Epithelial cell of prostate (primary cell): ENCODE results near the gene HDGF.

ENCODE experiments used
- DNase-seq: peaks from one replicate; pipeline ENCODE4 v3.0.0-alpha.2; 2011; ENCODE audit warnings: low read depth, low spot score
- H3K27ac ChIP-seq: fragments of 450-650 bp; 2 replicates; pipeline ENCODE4 v1.5.1; 2017; ENCODE audit warnings: mild to moderate bottlenecking

Gene HDGF

DNA sequence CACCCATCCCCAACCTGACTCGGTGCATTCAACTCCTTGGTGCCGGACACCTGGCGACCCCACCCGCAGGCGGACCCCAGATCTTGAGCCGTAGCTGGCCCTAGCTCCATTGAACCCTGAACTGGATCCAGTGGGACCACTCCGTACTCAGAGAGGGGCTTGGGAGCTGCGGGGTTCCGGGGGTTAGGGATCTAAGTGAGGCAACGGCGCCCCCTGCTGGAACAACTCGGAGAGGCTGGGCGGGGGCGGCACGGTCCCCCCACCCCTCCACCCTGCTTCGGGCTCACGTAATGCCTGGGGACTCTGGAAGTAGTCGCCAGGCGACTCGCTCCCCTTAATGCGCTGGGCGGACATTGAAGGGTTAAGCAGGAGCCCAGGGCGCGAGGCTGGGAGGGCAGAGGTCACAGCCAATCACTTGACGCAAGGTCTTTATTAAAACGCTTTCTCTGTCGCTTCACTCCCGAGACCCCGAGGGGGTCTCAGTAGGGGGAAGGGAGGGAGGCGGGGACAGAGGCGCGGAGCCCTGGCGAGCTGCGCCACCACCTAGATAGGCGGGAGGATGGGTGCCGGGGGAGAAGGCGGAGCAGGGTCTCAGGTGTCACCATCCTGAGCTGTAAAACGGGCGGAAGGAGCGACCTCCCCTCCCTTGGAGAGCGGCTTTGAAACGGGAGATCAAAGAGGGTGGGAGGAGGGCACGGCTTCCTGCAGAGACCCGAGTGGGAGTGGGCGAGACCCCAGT lies 45.4 kb downstream of the HDGF start:
- no peak for DNase-seq
- H3K27ac ChIP-seq: no peak overlapping the region

GRCh38 chr1:156705321-156705917 lies 46.1 kb downstream of the HDGF start, which contains the start of gene CRABP2:
Gene CRABP2 (minus strand): TSS chr1:156705583. CDS start chr1:156705446, 137 bp downstream.
- DNase-seq: no peak
- H3K27ac ChIP-seq: no peak within 1 kb of the TSS

GRCh38 chr1:156704930-156705320 lies 46.5 kb downstream of the HDGF start:
- DNase-seq: no peak
- no peak overlapping the region for H3K27ac ChIP-seq

- DNase-seq: no peak
- H3K27ac ChIP-seq: no peak overlapping the region
These were observed 47.2 kb downstream of the HDGF start for GRCh38 chr1:156704166-156704711.

DNA sequence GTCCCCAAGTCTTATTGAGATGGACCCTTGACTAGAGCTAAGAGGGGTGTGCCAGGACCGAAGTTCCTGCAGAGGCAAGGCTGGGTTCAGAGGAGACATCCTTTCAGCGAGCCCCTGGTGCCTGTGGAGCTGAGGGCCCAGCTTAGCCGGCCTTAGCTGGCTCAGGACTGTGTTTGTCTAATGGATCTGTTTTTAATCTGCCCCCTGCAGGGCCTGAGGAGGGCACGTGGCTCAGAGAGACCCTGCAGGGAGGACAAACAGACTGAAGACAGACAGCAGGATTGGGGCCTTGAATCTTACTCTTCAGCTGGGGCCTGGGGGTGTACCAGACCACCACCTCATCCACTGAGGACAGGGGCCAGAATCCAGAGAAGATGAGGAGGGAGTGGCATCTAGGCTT lies 47.7 kb downstream of the HDGF start:
- DNase-seq: no peak

GRCh38 chr1:156703336-156703735 lies 48.1 kb downstream of the HDGF start:
- no peak overlapping the region for H3K27ac ChIP-seq
- DNase-seq: no peak

More for the DNA sequence above, 47.7 kb downstream of the HDGF start:
- H3K27ac ChIP-seq: no peak overlapping the region

DNA sequence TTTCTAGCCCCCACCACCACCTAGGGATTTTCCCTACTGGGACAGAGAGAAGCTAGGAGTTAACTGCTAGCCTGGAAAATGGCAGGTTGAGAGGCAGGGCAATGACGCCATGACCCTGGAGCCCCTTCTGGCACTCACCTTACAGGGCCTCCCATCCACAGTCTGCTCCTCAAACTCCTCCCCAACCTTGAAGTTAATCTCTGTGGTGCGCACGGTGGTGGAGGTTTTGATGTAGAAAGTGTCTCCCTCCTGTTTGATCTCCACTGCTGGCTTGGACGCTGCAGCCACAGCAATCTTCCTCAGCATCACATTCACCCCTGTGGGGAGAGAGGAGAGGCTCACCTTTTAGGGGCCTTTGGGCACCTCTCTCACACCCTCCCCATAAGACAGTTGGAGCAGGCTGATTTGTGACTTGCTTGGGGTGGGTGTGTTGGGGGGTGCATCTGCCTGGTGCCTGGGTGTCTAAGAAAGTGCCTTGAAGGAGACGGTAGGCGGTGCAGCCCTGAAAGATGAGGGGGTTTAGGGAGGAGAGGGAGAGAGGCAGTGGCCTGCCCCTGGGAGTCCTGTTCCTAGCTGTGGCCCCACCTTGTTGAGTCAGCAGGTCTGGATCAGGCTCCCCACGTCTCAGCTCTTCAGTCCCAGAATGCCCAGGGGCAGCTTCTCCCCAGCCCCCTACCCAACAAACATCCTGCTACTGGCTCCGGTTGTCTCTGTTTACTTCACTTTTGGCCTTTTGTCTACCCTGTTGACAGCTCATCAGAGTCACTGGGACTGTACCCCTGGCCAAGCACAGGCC lies 50.5 kb downstream of the HDGF start:
- DNase-seq: no peak
- no peak overlapping the region for H3K27ac ChIP-seq

DNA sequence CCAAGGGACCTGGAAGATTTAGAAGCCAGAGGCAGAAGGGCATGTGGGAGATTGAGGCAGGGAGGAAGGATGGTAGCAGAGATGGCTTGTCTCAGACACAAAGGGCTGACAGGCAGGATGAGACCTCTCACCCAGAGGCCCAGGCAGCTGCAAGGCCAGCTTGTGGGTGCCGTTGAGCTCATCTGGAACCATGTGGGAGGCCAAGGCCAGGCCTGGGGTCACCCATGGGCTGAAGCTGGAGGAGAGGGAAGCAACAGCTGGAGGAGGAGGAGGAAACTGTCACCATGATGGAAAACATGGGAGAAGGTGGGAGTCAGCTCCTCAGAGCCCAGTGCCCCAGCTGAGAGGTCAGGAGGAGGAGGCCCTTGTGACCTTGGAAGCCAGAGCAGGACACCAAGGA lies 52.5 kb downstream of the HDGF start:
- no peak overlapping the region for H3K27ac ChIP-seq
- no peak for DNase-seq

DNA sequence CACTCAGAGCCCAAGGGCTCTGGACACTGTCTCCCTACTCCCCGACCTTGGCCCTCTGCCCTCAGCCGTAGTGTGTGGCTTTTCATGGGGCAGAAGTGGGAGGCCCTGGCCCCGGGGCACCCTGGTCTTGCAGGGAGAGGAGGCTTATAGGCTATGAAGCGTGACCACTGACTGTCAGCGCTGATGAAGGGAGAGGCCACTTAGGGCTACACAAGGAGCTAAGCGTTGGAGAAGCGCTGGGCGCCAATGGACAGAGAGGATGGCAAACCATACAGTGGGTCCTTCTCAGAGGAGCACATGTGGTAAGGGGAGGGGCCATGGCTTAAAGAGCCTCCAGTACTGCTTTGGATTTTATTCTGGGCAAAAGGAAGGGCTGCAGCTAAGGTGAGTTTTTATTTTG lies 54.0 kb downstream of the HDGF start:
- no peak overlapping the region for H3K27ac ChIP-seq
- no peak for DNase-seq

DNA sequence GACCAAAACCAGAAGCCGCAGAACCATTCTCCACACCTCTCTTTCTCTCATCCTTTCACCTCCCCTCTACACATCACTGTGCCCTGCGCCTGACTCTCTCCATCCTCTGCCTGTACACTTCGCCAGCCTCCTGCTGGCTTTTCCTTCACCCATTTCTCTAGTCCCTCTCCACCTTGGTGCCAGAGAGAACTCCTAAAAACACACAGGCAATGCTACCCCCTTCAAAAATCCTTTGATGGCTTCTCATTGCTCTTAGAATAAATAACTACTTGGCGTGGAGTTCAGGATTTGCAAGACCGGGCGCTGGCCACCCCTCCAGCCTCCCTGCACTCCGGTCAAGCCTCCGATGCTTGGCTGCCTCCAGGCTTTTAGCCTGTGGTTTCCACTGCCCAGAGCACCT lies 54.7 kb downstream of the HDGF start:
- no peak for DNase-seq
- H3K27ac ChIP-seq: no peak overlapping the region

DNA sequence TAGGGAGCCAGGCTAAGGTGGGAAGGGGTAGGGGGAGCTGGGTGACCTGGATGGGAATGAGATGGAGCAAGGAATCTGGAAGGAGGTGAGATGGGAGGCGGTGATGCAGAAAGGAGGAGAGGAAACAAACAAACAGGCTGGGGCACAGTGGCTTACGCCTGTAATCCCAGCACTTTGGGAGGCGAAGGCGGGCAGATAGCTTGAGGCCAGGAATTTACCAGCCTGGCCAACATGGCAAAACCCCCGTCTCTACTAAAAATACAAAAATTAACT lies 56.8 kb downstream of the HDGF start:
- DNase-seq: no peak
- peak overlapping the region; percentile 70 for H3K27ac ChIP-seq

DNA sequence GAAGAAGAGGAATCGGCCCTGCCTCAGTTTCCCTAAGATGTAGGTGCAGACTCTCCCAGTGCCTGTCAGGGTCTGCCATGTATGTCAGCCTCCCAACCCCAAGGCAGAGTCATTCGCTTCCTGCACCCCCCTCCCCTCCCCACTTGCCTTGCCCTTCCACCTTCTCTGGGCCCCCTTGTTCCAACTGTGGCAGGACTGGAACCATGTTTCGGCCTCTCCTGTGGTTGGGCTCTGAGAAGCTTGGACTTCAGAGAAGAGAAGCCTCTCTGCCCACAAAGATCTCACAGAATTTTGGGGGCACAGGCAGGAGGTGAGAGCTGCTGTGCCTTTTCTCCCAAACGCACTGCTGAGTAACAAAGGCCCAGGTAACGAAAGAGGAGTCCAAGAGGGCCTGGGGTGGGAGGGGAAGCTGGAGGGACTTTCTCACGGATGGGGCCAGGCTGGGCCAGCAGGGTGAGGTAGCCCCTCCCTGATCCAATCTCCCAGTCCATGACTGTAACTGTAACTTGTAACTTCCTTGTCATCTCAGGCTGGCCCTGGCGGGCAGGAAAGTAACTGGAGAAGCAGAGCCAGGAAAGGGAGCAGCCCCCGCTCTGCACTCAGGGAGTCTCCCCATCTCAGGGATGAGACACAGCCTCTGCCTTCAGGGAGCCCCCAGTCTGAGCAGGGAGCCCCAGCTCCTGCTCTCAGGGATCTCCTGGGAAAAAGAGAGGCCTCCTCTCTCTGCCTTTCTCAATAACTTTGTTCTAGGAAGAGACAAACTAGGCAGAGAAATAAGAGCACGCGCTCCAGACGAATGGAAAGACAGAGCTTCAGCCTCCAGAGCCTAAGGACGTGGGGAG lies 57.4 kb downstream of the HDGF start:
- DNase-seq: no peak
- peak overlapping the region; percentile 70 for H3K27ac ChIP-seq

GRCh38 chr1:156692925-156693847 lies 58.3 kb downstream of the HDGF start:
- DNase-seq: no peak
- peak overlapping the region; percentile 70 for H3K27ac ChIP-seq

GRCh38 chr1:156692441-156692924 lies 59.0 kb downstream of the HDGF start:
- peak overlapping the region; percentile 70 for H3K27ac ChIP-seq

More at GRCh38 chr1:156692441-156692924, 59.0 kb downstream of the HDGF start:
- DNase-seq: no peak
